Smooth muscle cell (in vitro differentiated cells): Measurements from ENCODE around the gene AOAH. TPM values are rescaled to one million over a fixed set of nuclear protein-coding genes. Genes with fewer than 3 reads are reported as not detected.
"Not testable (repeated sequence)": the region's sequence is repeated elsewhere in the genome, so short reads cannot be mapped to it uniquely, and the experiment has no call there.

ENCODE experiments used
- DNase-seq: peaks from one replicate; lab custom pipeline; 2025; ENCODE audit not compliant: unreplicated experiment; lab: John Stamatoyannopoulos, UW
- H2AFZ ChIP-seq: fragments of 200-600 bp; sonication (generic); 2 replicates; pipeline ENCODE4 v1.6.0; 2016; ENCODE audit warnings: antibody characterized with exemption, low read depth, mild to moderate bottlenecking
- H3F3A ChIP-seq: fragments of 200-600 bp; sonication (generic); 2 replicates; pipeline ENCODE4 v1.6.0; 2017; ENCODE audit warnings: antibody characterized with exemption, low read depth
- H3K27ac ChIP-seq: fragments of 200-600 bp; sonication (generic); 2 replicates; pipeline ENCODE4 v1.5.1; 2016; ENCODE audit warnings: low read depth, mild to moderate bottlenecking
- H3K27me3 ChIP-seq: fragments of 200-600 bp; sonication (generic); 2 replicates; pipeline ENCODE4 v1.6.1; 2016; ENCODE audit warnings: low read depth, mild to moderate bottlenecking
- H3K36me3 ChIP-seq: fragments of 200-600 bp; sonication (generic); 2 replicates; pipeline ENCODE4 v1.5.1; 2016; ENCODE audit warnings: low read depth
- H3K4me1 ChIP-seq: fragments of 200-600 bp; sonication (generic); 2 replicates; pipeline ENCODE4 v1.5.1; 2016; ENCODE audit warnings: low read depth
- H3K4me2 ChIP-seq: fragments of 200-600 bp; sonication (generic); 2 replicates; pipeline ENCODE4 v1.6.0; 2016; ENCODE audit warnings: mild to moderate bottlenecking
- H3K4me3 ChIP-seq: fragments of 200-600 bp; sonication (generic); 2 replicates; pipeline ENCODE4 v1.5.1; 2016; ENCODE audit warnings: mild to moderate bottlenecking
- H3K79me2 ChIP-seq: fragments of 200-600 bp; sonication (generic); 2 replicates; pipeline ENCODE4 v1.6.0; 2016; ENCODE audit warnings: low read depth, mild to moderate bottlenecking
- H3K9ac ChIP-seq: fragments of 200-600 bp; sonication (generic); 2 replicates; pipeline ENCODE4 v1.6.0; 2016; ENCODE audit warnings: low read depth
- H3K9me3 ChIP-seq: fragments of 200-600 bp; sonication (generic); replicated peaks from 2 replicates; pipeline ENCODE4 v1.5.1; 2016; ENCODE audit warnings: low read depth
- H4K20me1 ChIP-seq: fragments of 200-600 bp; sonication (generic); 2 replicates; pipeline ENCODE4 v1.6.0; 2016; ENCODE audit warnings: low read depth
- CTCF ChIP-seq: fragments of 200-600 bp; sonication (generic); IDR thresholded peaks from 2 replicates; pipeline ENCODE4 v1.5.1; 2017; ENCODE audit warnings: borderline replicate concordance, mild to moderate bottlenecking, antibody characterized with exemption; ENCODE audit not compliant: insufficient read depth, poor library complexity, severe bottlenecking
- whole genome bisulfite sequencing: methylation state at CpG from one replicate; pipeline ENCODE4 v1.1.7; 2016; ENCODE audit warnings: low lambda C conversion rate; 5-methylcytosine and 5-hydroxymethylcytosine counted together
- polyA plus RNA-seq: library from polyadenylated mRNA; unstranded; fragments of >200 nt; fragmentation: Nextera tagmentation; extraction: Ambion mirVana; gene quantifications from 2 replicates; pipeline ENCODE4 v1.2.1, GENCODE V29; 2016
- total RNA-seq: library from RNA; depleted of rRNA; stranded (reverse); fragments of >200 nt; gene quantifications from 2 replicates; pipeline ENCODE4 v1.2.3, GENCODE V29; 2014

AOAH gene
- total and polyA plus RNA-seq, 2 experiments from 2014 or later: not detected

- no peak overlapping the region for H3K9ac ChIP-seq
- no peaks in the 10 kb centered on the region for H3K27me3 ChIP-seq
- H3K4me3 ChIP-seq: no peak overlapping the region
- no peak overlapping the region for H2AFZ ChIP-seq
- H3F3A ChIP-seq: no peaks in the 10 kb centered on the region
- no peak for DNase-seq
- H3K9me3 ChIP-seq: no peaks in the 10 kb centered on the region
- no peak overlapping the region for H3K4me2 ChIP-seq
- H3K79me2 ChIP-seq: no peaks in the 10 kb centered on the region
- H3K4me1 ChIP-seq: no peaks in the 10 kb centered on the region
- no peaks in the 10 kb centered on the region for H3K36me3 ChIP-seq
- H4K20me1 ChIP-seq: no peaks in the 10 kb centered on the region
- WGBS: 94% methylated on average over 7 of the region's 7 CpGs
- TF ChIP-seq CTCF: no peak
- no peak overlapping the region for H3K27ac ChIP-seq
Observed at GRCh38 chr7:36506130-36506798, 218.0 kb downstream of the AOAH start.

DNA sequence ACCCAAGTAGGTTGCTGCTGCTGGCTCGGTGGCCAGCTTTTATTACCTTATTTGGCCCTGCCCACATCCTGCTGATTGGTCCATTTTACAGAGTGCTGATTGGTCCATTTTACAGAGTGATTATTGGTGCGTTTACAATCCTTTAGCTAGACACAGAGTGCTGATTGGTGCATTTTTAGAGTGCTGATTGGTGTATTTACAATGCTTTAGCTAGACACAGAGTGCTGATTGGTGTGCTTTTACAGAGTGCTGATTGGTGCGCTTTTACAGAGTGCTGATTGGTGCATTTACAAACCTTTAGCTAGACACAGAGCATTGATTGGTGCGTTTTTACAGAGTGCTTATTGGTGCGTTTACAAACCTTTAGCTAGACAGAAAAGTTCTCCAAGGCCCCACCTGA lies 219.7 kb downstream of the AOAH start:
- H3F3A ChIP-seq, H3K27ac ChIP-seq, DNase-seq, H3K36me3 ChIP-seq, H3K4me1 ChIP-seq, H2AFZ ChIP-seq, H3K9ac ChIP-seq, H4K20me1 ChIP-seq, H3K4me3 ChIP-seq, H3K79me2 ChIP-seq, H3K9me3 ChIP-seq, H3K4me2 ChIP-seq, H3K27me3 ChIP-seq: not testable (repeated sequence)
- 86% methylated on average over 5 of the region's 5 CpGs for WGBS

DNA sequence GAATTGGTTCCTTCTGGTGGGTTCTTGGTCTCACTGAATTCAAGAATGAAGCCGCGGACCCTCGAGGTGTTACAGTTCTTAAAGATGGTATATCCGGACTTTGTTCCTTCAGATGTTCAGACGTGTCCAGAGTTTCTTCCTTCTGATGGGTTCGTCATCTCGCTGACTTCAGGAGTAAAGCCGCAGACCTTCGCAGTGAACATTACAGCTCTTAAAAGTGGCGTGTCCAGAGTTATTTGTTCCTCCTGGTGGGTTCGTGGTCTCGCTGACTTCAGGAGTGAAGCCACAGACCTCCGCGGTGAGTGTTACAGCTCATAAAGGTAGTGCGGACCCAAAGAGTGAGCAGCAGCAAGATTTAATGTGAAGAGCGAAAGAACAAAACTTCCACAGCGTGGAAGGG lies 220.1 kb downstream of the AOAH start:
- H3K4me1 ChIP-seq, H3K9me3 ChIP-seq, H4K20me1 ChIP-seq, H2AFZ ChIP-seq, DNase-seq, H3F3A ChIP-seq, H3K27me3 ChIP-seq, H3K4me2 ChIP-seq, H3K79me2 ChIP-seq, H3K27ac ChIP-seq, H3K9ac ChIP-seq, H3K36me3 ChIP-seq, H3K4me3 ChIP-seq: not testable (repeated sequence)
- 95% methylated on average over 17 of the region's 17 CpGs for WGBS

GRCh38 chr7:36497775-36498174 lies 226.5 kb downstream of the AOAH start:
- H3K79me2 ChIP-seq: no peaks in the 10 kb centered on the region
- H2AFZ ChIP-seq: no peak overlapping the region
- H3K4me2 ChIP-seq: peak overlapping the region; percentile 65
- TF ChIP-seq CTCF: no peak
- H3K4me3 ChIP-seq: no peak overlapping the region
- H3K27ac ChIP-seq: no peak overlapping the region
- H3F3A ChIP-seq: no peaks in the 10 kb centered on the region
- DNase-seq: no peak
- H3K27me3 ChIP-seq: no peaks in the 10 kb centered on the region
- peaks cover 13% of the 10 kb centered on the region for H3K4me1 ChIP-seq
- no peaks in the 10 kb centered on the region for H4K20me1 ChIP-seq
- no peak overlapping the region for H3K9ac ChIP-seq
- no peaks in the 10 kb centered on the region for H3K36me3 ChIP-seq
- H3K9me3 ChIP-seq: no peaks in the 10 kb centered on the region
- WGBS: 59% methylated on average over 4 of the region's 4 CpGs

- H3F3A ChIP-seq, DNase-seq, H2AFZ ChIP-seq: not testable (repeated sequence)
Observed at GRCh38 chr7:36497176-36497575, 227.1 kb downstream of the AOAH start.

More at GRCh38 chr7:36497176-36497575, 227.1 kb downstream of the AOAH start:
- H4K20me1 ChIP-seq, H3K9ac ChIP-seq, H3K4me3 ChIP-seq, H3K36me3 ChIP-seq, H3K27me3 ChIP-seq, H3K9me3 ChIP-seq, H3K79me2 ChIP-seq: not testable (repeated sequence)
- Histone ChIP-seq H3K27ac (peak overlapping the region; percentile 58), H3K4me1 (peaks cover 13% of the 10 kb centered on the region), H3K4me2 (peak overlapping the region; percentile 65)
- 35% methylated on average over 5 of the region's 6 CpGs for WGBS
